Stimulated activated naive CD4-positive, alpha-beta T cell (primary cell): ENCODE measurements around the gene FOXN3.

Experiments
- DNase-seq, 6 experiments: peaks; one replicate each; lab custom pipeline; 2025; lab: John Stamatoyannopoulos, UW

Gene FOXN3

GRCh38 chr14:89228921-89229639, 188.0 kb downstream of the FOXN3 start:
- DNase-seq: no peak

DNA sequence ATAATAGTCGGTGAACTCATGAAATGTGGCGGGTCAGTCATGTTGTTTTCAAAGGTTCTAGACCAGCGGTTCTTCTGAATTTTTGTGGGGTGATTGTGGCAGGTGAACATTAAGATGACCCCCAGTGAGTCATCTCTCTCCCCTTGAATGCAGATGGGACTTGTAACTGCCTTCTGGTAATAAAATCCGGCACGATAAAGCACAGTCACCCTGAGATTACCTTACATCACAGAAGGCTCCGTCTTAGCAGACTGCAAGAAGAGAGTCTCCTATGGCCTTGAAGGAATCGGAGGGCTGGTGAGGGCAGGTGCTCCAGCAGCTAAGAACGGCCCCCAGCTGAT, 189.6 kb downstream of the FOXN3 start:
- DNase-seq: no peak

- DNase-seq: no peak
These were observed 190.1 kb downstream of the FOXN3 start for GRCh38 chr14:89226801-89227495.

DNA sequence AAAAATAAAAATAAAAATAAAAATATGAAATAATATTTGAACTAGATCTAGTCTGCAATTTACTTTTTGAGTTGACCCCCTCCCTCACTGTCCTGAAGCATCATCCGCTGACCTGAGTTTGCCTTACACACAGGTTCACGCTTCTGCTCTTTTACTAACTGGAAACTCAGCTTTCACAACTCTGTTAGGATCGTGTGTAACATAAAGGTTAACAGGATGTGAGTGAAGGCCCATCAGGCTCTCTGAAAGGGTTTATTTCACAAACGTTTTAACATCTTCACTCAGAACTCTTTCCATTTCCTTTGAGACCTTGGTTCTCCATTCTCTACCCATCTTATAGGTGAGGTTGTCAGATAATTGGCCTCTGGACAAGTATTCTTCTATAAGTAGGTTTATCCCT, 191.4 kb downstream of the FOXN3 start:
- no peak for DNase-seq

DNA sequence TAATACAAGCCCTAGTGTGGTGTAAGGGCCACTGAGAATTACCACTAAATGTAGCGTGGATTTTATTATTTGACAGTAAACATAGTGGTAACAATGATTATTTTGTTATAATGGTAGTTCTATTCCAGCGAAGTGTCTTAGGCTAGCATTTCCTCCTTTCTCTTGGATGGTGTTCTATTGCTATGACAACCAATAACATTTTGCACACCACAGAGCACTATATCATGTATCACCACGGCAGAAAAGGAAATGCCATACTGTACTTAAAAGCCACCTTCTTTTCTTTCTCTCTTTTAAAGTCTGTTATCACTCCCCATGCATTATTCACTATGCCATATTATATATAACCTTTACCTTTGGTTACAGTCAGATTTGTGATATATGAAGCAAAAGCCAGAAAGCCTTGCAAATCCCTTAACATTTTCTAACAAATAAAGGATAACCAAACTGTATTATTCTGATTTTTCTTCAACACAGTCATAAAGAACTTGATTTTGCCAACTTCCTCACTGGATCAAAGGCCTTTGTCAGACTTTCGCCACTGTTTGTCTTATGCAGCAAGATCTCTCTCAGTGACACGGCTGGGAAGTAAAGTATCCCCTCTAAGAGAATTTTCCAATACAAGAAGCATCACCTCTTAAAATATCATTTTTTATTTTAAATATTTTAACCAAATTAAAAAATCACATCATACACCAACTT, 195.8 kb downstream of the FOXN3 start:
- peak in 3 of 6 experiments; percentile 58 to 63 (median 61) for DNase-seq

- no peak for DNase-seq
These were observed 198.0 kb downstream of the FOXN3 start for GRCh38 chr14:89219051-89219450.

DNA sequence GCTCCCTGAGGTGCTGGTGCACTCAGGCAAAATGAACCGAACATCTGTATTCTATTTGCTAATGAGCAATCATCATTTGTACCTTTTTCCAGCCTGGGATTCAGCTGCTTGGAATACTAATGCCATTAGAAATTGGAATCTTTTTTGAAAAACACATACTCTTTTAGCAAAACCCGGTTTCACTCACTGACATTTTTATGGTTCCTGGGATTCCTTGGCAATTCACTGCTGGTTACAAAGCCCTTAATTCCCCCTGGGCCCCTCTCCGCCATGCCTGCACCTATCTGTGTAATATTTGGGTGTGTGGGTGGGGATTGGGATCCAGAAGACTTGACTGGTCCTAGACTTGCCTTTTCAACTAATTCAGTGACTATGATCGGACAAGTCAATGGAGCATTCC, 199.1 kb downstream of the FOXN3 start:
- DNase-seq: no peak

DNA sequence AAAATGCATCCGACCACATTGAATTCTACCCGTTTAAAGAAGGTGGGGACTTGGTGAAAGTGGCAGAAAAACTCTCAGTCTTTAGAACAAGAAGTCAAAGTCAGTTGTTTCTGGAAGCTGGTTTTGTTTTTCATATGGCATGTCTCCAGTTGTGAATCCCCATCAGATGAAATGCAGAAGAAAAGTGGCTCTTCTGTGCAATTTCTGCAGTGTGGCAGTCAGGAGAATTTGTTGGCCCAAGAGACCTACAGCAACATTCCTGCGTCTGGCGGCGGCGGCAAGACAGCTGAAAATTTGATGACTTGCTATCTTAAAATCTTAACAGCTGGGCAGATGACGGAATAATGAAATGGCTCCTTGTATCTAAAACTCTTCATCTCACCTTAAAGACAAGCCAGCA, 201.5 kb downstream of the FOXN3 start:
- DNase-seq: no peak

- DNase-seq: no peak
These were observed 201.9 kb downstream of the FOXN3 start for GRCh38 chr14:89215114-89215513.

DNA sequence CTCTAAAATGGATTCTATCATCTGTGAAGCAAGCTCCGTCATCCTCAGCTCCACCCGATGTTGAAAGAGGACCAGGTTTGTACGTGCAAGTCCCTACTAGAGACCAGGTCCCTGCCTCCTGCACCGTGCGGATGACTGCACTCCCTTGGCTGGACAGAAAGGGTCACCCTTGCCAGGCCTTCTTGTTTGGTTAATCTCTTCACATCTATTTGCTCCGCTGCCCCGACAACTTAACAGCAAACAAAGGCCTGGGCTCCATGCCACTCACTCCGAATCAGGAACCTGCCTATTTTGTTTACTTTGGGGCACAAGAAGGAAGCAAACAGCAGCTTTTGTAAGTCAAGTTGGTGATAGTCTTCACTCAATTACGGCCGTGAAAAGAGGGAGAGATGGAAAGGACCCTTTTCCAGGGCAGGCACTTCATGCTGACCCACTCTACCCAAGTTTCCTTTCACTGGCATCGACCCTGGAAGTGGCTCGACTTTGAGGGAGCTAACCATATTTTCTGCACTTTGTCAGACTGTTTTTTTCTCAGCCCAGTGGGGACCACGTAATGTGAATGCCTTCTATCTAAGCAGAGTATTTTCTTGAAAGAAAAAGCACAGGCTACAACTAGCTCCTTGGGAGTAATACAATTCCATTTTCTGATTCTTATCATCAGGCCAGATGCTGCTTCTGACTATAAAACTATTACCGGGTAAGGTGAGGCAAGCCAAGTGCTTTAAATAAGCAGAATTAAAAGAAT, 202.6 kb downstream of the FOXN3 start:
- no peak for DNase-seq

DNA sequence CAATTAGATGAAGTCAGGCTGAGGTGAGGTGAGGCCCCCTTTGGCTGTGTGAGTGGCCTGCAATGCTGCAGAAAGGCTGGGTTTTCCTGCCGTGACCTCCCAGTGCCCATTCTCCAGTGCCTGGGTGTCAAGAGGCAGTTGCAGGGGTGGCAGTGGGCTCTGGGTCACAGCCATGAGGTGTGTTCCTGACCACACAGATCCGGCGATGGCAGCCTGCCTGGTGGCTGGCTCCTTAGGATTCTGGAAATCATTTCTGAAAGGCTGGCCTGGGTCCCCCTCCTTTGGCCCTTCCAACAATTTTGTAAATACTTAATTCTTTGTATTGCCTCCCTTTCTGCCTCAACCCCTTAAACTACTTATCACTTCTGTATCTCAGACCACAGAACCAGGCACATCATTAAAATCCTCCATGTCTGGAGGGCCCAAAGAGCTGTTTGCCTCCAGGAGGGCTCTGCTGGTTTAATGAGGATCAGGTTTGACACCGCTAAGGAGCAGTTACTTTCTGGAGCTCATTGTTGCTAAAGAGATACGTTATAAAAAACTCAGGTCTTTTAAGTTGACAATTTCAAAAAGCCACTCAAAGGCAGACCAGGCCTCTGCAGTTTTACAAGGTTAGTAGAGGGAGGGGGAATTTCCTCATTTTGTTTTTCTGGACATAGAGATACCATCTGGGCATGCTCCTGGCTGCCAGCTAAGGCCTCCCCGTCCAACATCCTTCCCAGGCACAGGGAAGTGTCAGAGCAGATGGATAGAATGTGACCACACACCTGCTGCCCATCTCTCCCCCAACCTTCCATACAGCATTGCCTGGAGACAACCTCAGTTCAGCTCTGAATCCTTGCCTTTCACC, 204.4 kb downstream of the FOXN3 start:
- DNase-seq: no peak

DNA sequence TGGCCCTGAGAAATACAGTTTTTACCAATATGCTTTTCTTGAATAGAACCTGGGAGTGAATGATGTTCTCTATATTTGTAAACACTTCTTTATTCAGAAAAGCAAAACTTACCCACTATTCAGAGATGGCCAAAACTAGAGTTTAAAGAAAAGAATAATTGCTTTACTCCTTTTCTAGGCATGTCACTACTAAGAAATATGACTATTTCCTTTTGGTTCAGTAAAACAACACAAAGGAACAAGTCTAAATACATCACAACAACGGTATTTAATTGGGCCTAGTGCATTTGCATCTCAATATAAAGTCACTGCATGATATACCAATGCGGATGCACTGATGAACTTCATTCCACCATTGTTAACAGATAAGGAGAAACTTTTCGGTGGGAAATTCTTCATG, 207.5 kb downstream of the FOXN3 start:
- DNase-seq: no peak

DNA sequence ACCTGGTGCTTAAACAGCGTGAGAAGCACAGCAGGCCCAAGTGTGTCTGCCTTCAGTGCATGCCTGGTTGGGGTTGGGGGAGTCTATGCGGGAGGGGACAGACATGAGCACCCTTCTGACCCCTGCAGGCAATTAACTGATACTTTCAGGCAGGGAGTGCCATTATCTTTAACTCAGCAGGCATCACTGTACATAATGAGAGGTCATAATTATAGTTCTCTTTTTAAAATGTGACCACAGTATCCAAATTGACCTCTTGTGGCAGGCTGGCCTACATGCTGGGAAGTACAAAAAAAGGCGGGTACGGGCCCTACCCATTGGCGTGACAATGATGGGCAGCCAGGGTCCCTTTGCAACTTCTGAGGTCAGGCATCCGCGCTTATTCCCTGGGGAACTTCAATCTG, 209.1 kb downstream of the FOXN3 start:
- DNase-seq: no peak

DNA sequence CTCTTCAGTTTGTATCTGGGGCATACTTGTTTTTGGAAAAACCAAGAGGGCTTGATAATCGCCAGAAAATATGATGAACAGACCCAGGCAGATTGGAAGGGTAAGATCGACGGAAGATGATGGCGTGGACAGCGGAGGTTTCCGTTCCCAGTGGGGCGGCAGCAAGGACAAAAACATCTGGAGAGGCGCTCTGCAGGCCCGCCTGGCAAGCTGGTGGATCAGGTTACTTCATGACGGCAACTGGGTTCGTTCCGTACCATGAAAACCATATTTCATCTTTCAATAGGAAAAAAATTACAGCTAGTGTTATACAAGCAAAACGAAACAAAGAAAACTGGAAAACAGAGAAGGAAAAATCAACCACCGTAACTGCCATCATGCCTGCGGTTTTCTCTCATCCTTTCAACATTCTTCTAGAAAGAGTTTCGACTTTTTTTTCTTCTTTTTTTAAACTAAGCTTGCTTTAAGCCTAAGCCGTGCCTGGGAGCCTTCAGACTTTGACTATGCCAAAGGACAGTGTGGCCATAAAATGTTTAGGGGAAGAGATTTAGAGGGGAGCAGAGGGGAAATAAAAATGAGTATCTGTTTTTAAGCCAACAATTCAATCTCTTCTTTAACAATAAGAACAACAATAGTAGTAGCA, 210.5 kb downstream of the FOXN3 start:
- no peak for DNase-seq

GRCh38 chr14:89205137-89205740, 211.8 kb downstream of the FOXN3 start:
- DNase-seq: no peak

DNA sequence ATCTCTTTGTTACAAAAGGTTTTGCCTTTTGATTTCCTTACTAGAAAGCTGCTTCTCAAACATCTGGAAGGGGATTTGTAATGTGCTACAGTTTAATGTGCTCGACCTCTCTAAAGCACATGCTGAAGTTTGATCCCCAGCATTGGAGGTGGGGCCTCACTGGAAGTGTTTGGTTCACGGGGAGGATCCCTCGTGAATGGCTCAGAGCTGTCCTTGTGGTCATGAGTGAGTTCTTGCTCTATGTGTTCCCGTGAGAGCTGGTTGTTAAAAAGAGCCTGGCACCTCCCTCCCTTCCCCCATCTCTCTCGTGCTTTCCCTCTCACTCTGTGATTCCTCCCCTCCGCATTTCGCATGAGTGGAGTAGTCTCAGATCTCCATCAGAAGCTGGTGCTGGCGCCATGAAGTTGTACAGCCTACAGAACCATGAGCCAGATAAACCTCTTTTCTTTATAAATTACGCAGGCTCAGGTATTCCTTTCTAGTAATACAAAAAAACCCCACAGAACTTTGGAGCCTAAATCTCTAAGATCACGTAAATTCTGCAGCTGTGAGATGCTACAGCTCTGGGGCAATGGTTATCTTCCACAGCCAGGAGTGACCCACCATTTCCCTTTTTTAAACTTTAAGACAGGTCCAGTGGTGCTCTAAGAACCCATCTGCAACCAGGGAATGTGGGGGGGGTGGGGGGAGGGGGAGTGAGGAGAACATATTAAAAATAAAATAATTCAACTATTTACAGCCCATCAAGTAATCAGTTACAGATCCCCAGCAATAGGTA, 214.4 kb downstream of the FOXN3 start:
- DNase-seq: no peak

DNA sequence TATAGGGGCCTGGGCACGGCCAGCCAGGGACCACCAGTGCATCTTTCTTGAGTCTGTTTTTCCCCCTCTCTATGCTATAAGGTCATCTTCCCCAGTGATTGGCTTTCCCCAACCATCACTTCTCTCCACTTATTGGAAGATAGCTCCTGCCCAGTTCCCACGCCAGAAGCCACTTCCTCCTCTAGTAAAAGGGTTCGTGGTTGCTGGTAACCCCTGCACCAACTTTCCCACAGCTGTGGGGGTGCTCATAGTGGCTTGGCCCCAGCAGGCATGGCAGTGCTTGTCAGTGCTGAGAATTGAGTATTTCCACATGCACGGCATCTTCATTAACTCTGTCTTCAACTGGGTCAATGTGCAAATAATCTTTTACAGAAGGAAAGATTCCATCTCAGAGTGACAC, 215.4 kb downstream of the FOXN3 start:
- no peak for DNase-seq

- DNase-seq: peak in 1 of 6 experiments; percentile 2
These were observed 217.7 kb downstream of the FOXN3 start for GRCh38 chr14:89199357-89199756.

- DNase-seq: no peak
These were observed 218.3 kb downstream of the FOXN3 start for GRCh38 chr14:89198544-89199329.
